ENCODE results near the gene CHCHD3.

Gene CHCHD3

GRCh38 chr7:132799081-132799413 lies 282.8 kb downstream of the CHCHD3 start:
- no peak for DNase-seq

DNA sequence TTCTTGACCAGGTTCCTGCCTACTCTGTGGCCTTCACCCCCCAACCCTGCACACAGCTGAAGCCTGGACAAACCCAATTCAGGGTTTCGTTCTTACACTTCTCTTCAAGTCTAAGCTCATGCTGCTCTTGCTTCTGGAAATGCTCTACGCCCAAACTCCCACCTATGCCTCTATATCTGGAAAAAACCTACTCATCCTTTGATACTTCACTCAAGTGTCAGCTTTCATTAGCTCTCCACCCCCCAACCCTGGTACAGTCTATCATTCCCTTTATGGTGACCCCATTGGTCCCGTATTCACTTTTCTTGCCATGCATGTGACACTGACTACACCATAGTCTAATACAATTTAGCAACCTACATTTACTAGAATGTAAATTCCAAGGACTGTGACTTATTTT lies 284.7 kb downstream of the CHCHD3 start:
- DNase-seq = no peak

DNA sequence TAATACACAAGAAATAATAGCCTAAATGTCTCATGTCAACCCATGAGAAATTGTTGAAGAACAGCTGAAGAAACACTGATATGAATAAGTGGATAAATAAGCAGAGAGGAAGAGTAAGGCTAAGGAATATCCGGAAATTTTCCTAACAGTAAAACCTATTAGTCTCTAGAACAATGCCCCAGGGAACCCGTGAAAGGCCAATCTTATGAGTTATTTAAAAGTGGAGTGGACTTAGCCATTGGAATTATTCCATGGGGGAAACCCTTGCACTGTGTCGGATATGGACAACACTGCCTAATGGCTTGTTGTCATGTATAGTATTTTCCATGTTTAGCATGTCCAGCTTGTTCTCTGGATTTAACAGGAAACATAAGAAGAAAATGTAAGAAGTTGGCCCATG lies 288.4 kb downstream of the CHCHD3 start:
- no peak for DNase-seq

DNA sequence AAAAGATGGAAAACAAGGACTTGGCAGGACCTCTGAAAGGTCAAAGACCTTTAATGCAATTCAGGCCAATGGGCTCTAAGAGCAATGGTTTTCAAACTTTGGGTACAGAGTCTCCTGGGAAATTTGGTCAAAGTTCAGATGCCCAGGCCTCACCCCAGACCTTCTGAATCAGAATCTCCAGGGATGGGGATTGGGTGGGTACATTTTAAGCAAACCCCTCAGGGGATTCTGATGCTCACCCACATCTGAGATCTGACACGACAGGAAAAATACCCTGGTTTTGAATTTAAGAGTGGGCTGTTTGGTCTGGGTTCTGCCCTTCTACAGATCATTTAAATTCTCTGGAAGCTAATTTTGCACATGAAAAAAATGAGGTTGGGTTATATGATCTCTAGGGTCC lies 290.9 kb downstream of the CHCHD3 start:
- no peak for DNase-seq

DNA sequence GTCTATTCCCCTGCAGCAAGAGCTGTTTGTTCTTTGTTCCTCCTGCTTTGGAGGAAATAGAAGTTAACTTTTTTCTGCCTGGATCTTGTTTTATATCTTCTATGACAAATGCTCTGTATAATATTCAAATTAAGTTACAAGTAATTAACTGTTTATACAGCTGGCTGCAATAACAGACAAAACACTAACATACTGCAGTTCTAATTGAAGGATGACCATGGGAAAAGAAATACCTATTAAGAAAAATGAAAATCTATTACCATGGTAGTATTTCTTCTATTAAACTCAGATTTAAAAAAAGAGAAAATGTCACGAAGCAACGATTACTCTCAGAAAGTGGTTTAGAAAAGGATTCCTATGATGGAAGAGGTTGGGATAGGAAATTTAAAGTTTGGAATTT lies 291.8 kb downstream of the CHCHD3 start:
- DNase-seq = no peak

- DNase-seq = no peak
Observed at GRCh38 chr7:132789281-132789680, 292.6 kb downstream of the CHCHD3 start.

GRCh38 chr7:132785870-132786269 lies 296.0 kb downstream of the CHCHD3 start:
- no peak for DNase-seq

- no peak for DNase-seq
Observed at GRCh38 chr7:132784406-132784805, 297.5 kb downstream of the CHCHD3 start.

DNA sequence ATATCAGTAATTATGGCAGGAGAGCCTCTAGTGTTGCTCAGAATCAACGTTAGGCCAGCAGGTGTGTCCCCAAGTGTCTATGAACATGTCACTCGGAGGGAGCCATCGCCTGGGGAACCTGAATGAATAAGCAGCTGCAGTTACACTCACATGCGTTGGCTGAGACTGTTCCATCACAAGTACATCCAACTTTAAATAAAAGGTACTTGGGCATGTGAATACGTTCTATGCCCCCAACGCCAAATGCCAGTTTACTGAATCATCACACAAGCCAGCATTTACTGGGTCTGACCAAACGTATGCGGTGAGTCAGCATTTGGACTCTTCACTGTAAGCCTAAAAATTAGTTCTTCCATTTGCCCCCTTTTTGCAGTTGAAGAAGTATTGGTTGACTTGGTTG lies 298.1 kb downstream of the CHCHD3 start:
- no peak for DNase-seq

- no peak for DNase-seq
Observed at GRCh38 chr7:132782777-132783640, 298.9 kb downstream of the CHCHD3 start.

DNA sequence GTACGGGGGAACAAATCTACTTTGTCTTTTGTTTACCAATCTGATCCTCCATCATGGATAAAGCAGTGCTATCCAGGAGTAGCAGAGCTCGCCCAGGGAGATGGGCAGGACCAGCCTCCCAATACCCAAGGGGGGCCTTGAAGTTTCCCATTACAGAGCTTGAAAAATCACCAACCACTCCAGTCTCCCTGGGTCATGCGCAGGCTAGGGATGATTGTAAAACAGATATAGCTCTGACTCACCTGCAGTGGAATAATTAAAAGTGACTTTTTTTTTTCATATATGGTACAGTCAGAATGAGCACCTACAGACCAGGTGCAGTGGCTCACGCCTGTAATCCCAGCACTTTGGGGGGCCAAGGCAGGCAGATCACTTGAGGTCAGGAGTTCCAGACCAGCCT lies 301.1 kb downstream of the CHCHD3 start:
- DNase-seq = no peak

DNA sequence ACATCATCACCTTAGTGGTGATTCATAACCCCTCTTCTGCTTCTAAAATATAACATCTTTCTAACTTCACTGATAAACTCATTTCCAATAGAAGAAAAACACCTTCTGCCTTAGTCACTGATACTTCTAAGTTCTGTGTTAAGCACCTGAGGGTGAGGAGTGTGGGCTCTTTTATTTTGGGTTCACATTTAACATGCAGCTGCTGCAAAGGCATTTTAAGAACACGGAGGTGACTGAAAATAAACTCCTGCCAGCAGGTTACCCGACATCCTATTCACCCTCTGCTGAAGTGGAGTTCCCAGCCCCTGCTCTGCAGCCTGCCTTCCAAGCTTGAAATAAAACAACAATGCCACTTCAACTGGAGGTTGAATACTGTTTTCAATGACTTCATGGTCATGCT lies 302.7 kb downstream of the CHCHD3 start:
- DNase-seq = no peak

GRCh38 chr7:132778761-132779160 lies 303.1 kb downstream of the CHCHD3 start:
- DNase-seq = no peak

GRCh38 chr7:132777956-132778355 lies 303.9 kb downstream of the CHCHD3 start:
- no peak for DNase-seq

DNA sequence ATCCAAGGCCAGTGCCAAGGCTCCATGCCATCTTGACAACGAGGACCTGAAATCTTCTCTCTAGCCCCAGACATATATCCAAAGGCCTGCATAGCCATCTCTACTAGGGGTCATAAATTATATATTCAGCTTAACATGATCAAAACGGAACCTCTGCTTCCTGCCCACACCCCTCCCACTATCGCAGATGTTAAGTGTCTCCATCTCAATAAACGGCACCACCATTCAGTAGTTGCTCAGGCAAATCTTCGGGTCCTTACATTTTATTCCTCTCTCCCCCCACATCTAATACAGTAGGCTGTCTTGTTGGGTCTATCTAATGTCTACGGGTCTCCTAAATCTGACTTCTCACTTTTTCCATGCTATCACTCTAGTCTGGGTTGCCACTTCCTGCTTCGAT lies 304.5 kb downstream of the CHCHD3 start:
- DNase-seq = no peak

GRCh38 chr7:132776048-132776620 lies 305.8 kb downstream of the CHCHD3 start:
- no peak for DNase-seq

DNA sequence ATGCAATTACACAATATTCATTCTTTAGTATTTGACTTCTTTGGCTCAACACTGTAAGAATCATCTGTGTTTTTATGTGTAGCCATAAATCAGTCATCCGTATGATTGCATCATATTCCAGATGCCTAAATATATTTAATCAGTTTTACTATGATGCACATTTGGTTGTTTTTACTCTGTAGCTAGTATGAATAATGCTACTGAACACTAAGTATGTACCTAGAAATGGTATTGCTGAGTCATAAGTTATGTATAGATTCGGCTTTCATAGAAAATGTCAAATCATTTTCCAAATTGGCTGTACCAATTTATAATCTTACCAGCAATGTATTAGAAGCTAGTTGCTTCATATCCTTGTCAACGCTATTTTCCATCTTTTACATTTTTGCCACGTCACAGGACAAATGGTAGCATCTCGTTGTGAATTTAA lies 308.3 kb downstream of the CHCHD3 start:
- no peak for DNase-seq

GRCh38 chr7:132771301-132771730 lies 310.6 kb downstream of the CHCHD3 start:
- DNase-seq = no peak

DNA sequence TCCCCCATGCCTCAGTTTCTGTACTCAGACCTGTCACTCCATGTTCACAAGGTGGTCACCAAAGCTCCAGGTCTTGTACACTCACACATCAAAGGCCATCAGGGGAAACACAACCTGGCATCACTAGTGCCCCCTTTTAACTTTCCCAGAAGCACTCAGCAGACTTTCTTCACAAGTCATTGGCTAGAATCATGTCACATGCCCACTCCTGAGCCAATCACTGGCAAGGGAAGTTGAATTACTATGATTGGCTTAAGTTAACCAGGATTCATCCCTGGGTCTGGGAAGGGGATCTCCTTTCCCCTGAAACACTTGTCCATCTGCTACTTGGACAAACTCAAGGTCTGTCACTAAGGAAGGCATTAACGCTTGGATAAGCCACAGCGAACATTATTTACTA lies 311.8 kb downstream of the CHCHD3 start:
- DNase-seq = no peak

DNA sequence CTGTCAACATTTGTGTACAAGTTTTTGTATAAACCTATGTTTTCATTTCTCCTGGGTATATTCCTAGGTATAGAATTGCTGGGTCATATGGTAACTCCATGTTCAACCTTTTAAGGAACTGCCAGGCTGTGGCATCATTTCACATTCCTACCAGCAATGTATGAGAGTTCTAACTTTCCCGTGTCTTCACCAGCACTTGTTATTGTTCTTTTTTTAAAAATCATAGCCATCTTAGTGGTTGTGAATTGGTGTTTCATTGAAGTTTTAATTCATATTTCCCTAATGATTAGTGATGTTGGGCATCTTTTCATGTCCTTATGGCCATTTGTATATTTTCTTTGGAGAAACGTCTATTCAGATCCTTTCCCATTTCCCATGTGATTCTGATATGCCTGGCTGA lies 312.6 kb downstream of the CHCHD3 start:
- no peak for DNase-seq

GRCh38 chr7:132768099-132768498 lies 313.8 kb downstream of the CHCHD3 start:
- no peak for DNase-seq

DNA sequence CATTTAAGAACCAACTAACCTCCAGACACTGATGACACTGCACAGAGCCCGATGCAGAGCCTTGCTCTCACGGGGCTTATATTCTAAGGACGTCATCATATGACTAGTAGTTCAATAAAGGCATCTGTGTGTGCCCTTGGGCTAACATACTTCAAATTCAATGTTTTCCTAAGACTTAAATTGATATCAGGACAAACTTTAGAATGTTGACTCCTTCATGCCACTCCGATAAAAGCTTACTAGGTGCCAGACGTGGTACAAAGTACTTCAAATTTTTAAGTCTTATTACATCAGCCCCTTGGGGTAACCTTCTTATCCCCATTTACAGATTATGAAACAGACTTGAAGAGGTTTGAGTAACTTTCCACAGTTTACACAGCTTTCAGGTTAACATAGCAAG lies 314.5 kb downstream of the CHCHD3 start:
- no peak for DNase-seq

GRCh38 chr7:132766660-132767059 lies 315.2 kb downstream of the CHCHD3 start:
- DNase-seq = no peak

- DNase-seq = no peak
Observed at GRCh38 chr7:132765861-132766260, 316.0 kb downstream of the CHCHD3 start.

DNA sequence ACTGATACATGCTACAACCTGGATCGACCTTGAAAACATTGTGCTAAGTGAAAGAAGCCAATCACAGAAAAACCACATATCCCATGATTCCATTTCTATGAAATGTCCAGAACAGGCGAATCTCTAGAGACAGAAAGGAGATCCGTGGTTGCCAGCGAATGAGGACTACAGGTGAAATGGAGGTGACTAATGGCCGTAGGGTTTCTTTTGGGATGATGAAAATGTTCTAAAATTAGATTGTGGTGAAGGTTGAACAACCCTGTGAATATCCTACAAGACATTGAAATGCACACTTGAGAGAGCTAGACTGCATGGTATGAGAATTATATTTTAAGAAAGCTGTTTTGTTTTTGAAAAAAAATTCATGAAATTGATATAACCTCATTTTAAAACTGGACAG lies 317.1 kb downstream of the CHCHD3 start:
- DNase-seq = no peak

All from SW 1271 (cell line).